Aortic smooth muscle cell (primary cell): ENCODE data around the gene RCOR3. TPM values are rescaled to one million over a fixed set of nuclear protein-coding genes. Genes with fewer than 3 reads are reported as not detected.

Experiments
- total RNA-seq: library from RNA; depleted of rRNA; stranded (reverse); fragments of >200 nt; gene quantifications from 2 replicates; pipeline ENCODE4 v1.2.3, GENCODE V29; 2014

RCOR3 gene
- 14.8 and 24.4 TPM in 2 replicates for total RNA-seq

GRCh38 chr1:211258756-211259637, at the start of gene RCOR3:
RCOR3 (plus strand) TSS chr1:211259366; CDS start chr1:211259561, 195 bp downstream.

GRCh38 chr1:211326528-211327345, 67.6 kb downstream of the RCOR3 start, which contains the start of gene TRAF5:
TRAF5 (plus strand) TSS chr1:211326833; CDS start chr1:211353240, 26,407 bp downstream.

Other genes starting within 250 kb of the RCOR3 start
- not detected in 2 replicates for gene KCNH1, start 125.2 kb upstream of the RCOR3 start, total RNA-seq
- gene TRAF5, start 67.5 kb downstream of the RCOR3 start, total RNA-seq = 11.1 and 14.3 TPM in 2 replicates
- gene RD3, start 232.8 kb downstream of the RCOR3 start, total RNA-seq = not detected in 2 replicates